CD8-positive, alpha-beta memory T cell (primary cell): ENCODE measurements around the gene PLPP2. TPM values are rescaled to one million over a fixed set of nuclear protein-coding genes. Genes with fewer than 3 reads are reported as not detected.

ENCODE experiments used
- CTCF ChIA-PET: fragments of 350-600 bp; sonication (Branson Sonifier 250); formaldehyde crosslinking; loops from one replicate; lab custom pipeline; 2021; ENCODE audit warnings: antibody characterized with exemption; lab: Charles Lee
- POLR2A ChIA-PET: fragments of 350-600 bp; sonication (Branson Sonifier 250); formaldehyde crosslinking; loops from one replicate; lab custom pipeline; 2021; ENCODE audit warnings: antibody characterized with exemption; lab: Charles Lee
- DNase-seq, 5 donors: peaks; one replicate each; pipeline versions ENCODE4 v3.0.0 to v3.0.0-alpha.2; 2020 to 2022; ENCODE audit warnings: mixed read lengths in 1 of 5
- H3K27ac ChIP-seq: one replicate; pipeline ENCODE4 v1.7.0; 2013; ENCODE audit warnings: low read depth, mild to moderate bottlenecking, low read length, moderate library complexity
- H3K27me3 ChIP-seq: 2 replicates; pipeline ENCODE4 v1.7.0; 2013; ENCODE audit warnings: low read length, mild to moderate bottlenecking; ENCODE audit not compliant: insufficient read depth, poor library complexity, severe bottlenecking
- H3K36me3 ChIP-seq: 2 replicates; pipeline ENCODE4 v1.7.0; 2013; ENCODE audit warnings: mild to moderate bottlenecking, low read length, moderate library complexity; ENCODE audit not compliant: insufficient read depth
- H3K4me1 ChIP-seq: 2 replicates; pipeline ENCODE4 v1.7.0; 2013; ENCODE audit warnings: mild to moderate bottlenecking, low read length, moderate library complexity; ENCODE audit not compliant: insufficient read depth
- H3K4me3 ChIP-seq: 2 replicates; pipeline ENCODE4 v1.7.0; 2013; ENCODE audit warnings: mild to moderate bottlenecking, low read length
- H3K9me3 ChIP-seq: 2 replicates; pipeline ENCODE4 v1.7.0; 2013; ENCODE audit warnings: mild to moderate bottlenecking, low read length
- H3K27ac Mint-ChIP-seq, 8 donors: one replicate each; pipeline ENCODE4 v1.8.0; 2020 to 2021; ENCODE audit warnings: mixed read lengths in 8 of 8, mild to moderate bottlenecking in 6 of 8, inconsistent platforms in 3 of 8, moderate library complexity in 3 of 8
- H3K27me3 Mint-ChIP-seq, 2 donors: one replicate each; pipeline ENCODE4 v1.8.0; 2020 to 2021; ENCODE audit warnings: mixed read lengths in 2 of 2, mild to moderate bottlenecking in 1 of 2, moderate library complexity in 1 of 2
- H3K36me3 Mint-ChIP-seq, 3 donors: one replicate each; pipeline ENCODE4 v1.8.0; 2020 to 2021; ENCODE audit warnings: mixed read lengths in 3 of 3, inconsistent platforms in 1 of 3, mild to moderate bottlenecking in 1 of 3
- H3K4me1 Mint-ChIP-seq, 3 donors: one replicate each; pipeline ENCODE4 v1.8.0; 2020 to 2021; ENCODE audit warnings: mixed read lengths in 3 of 3, inconsistent platforms in 1 of 3, mild to moderate bottlenecking in 1 of 3
- H3K4me3 Mint-ChIP-seq, 7 donors: one replicate each; pipeline ENCODE4 v1.8.0; 2020 to 2021; ENCODE audit warnings: mixed read lengths in 7 of 7, mild to moderate bottlenecking in 6 of 7, moderate library complexity in 4 of 7, inconsistent platforms in 2 of 7
- H3K9me3 Mint-ChIP-seq, 5 donors: one replicate each; pipeline ENCODE4 v1.8.0; 2020 to 2022; ENCODE audit warnings: mixed read lengths in 5 of 5, mild to moderate bottlenecking in 3 of 5, moderate library complexity in 2 of 5, inconsistent platforms in 1 of 5
- polyA plus RNA-seq: library from polyadenylated mRNA; unstranded; fragments of 300-500 nt; fragmentation: Illumina TruSeq; gene quantifications from one replicate; pipeline ENCODE4 v1.2.3, GENCODE V29; 2021
- total RNA-seq, 2 experiments: library from RNA; stranded (reverse); gene quantifications; one replicate each; pipeline ENCODE4 v1.2.3, GENCODE V29; 2021

Gene PLPP2
- total and polyA plus RNA-seq, 3 experiments from 2014 or later: 2.3 TPM; not detected in 2

- H3K36me3 Mint-ChIP-seq: peaks cover 25 to 58% (median 29%) of the 10 kb centered on the region in 3 donors
- Histone ChIP-seq H3K27ac (no peak overlapping the region), H3K4me3 (no peak overlapping the region), H3K9me3 (no peaks in the 10 kb centered on the region), H3K4me1 (no peaks in the 10 kb centered on the region), H3K27me3 (no peaks in the 10 kb centered on the region), H3K36me3 (peaks cover 32% of the 10 kb centered on the region)
- no peaks in the 10 kb centered on the region for H3K27me3 Mint-ChIP-seq
- DNase-seq: no peak
- H3K27ac Mint-ChIP-seq: no peak overlapping the region
- no peak overlapping the region for H3K4me3 Mint-ChIP-seq
- POLR2A ChIA-PET: no interaction called here
- CTCF ChIA-PET: no interaction called here
- H3K9me3 Mint-ChIP-seq: peaks cover 0 to 11% (median 7%) of the 10 kb centered on the region in 5 donors
- peaks cover 0 to 5% (median 0%) of the 10 kb centered on the region in 3 donors for H3K4me1 Mint-ChIP-seq
Measured at GRCh38 chr19:325173-325936, 34.2 kb upstream of the PLPP2 start.

GRCh38 chr19:324716-325115, 33.5 kb upstream of the PLPP2 start:
- H3K27ac ChIP-seq: no peak overlapping the region
- peaks cover 25 to 57% (median 31%) of the 10 kb centered on the region in 3 donors for H3K36me3 Mint-ChIP-seq
- POLR2A ChIA-PET: no interaction called here
- H3K27ac Mint-ChIP-seq: no peak overlapping the region
- H3K27me3 ChIP-seq: no peaks in the 10 kb centered on the region
- H3K9me3 ChIP-seq: no peaks in the 10 kb centered on the region
- CTCF ChIA-PET: no interaction called here
- peaks cover 32% of the 10 kb centered on the region for H3K36me3 ChIP-seq
- no peak overlapping the region for H3K4me3 ChIP-seq
- no peaks in the 10 kb centered on the region for H3K4me1 ChIP-seq
- no peaks in the 10 kb centered on the region for H3K27me3 Mint-ChIP-seq
- H3K9me3 Mint-ChIP-seq: peaks cover 0 to 11% (median 7%) of the 10 kb centered on the region in 5 donors
- no peak overlapping the region for H3K4me3 Mint-ChIP-seq
- H3K4me1 Mint-ChIP-seq: peaks cover 0 to 5% (median 0%) of the 10 kb centered on the region in 3 donors
- no peak for DNase-seq

- no peak overlapping the region for H3K27ac ChIP-seq
- CTCF ChIA-PET: no interaction called here
- Mint-ChIP-seq H3K4me1 (peaks cover 0 to 5% (median 4%) of the 10 kb centered on the region in 3 donors), H3K27ac (no peak overlapping the region), H3K36me3 (peaks cover 16 to 50% (median 27%) of the 10 kb centered on the region in 3 donors), H3K9me3 (peaks cover 0 to 4% (median 0%) of the 10 kb centered on the region in 5 donors), H3K4me3 (no peak overlapping the region), H3K27me3 (no peaks in the 10 kb centered on the region)
- H3K27me3 ChIP-seq: no peaks in the 10 kb centered on the region
- H3K4me1 ChIP-seq: no peaks in the 10 kb centered on the region
- no peak overlapping the region for H3K4me3 ChIP-seq
- no peaks in the 10 kb centered on the region for H3K9me3 ChIP-seq
- POLR2A ChIA-PET: no interaction called here
- H3K36me3 ChIP-seq: peaks cover 13% of the 10 kb centered on the region
- DNase-seq: no peak
Measured at GRCh38 chr19:322616-323015, 31.4 kb upstream of the PLPP2 start.

- H3K27ac Mint-ChIP-seq: no peak overlapping the region
- H3K36me3 Mint-ChIP-seq: peaks cover 22 to 60% (median 29%) of the 10 kb centered on the region in 3 donors
- peaks cover 0 to 4% (median 0%) of the 10 kb centered on the region in 5 donors for H3K9me3 Mint-ChIP-seq
- H3K27me3 Mint-ChIP-seq: no peaks in the 10 kb centered on the region
- no peaks in the 10 kb centered on the region for H3K27me3 ChIP-seq
- H3K4me1 ChIP-seq: no peaks in the 10 kb centered on the region
- ChIA-PET CTCF (no interaction called here), POLR2A (no interaction called here)
- peaks cover 20% of the 10 kb centered on the region for H3K36me3 ChIP-seq
- H3K27ac ChIP-seq: no peak overlapping the region
- H3K4me3 Mint-ChIP-seq: no peak overlapping the region
- no peak for DNase-seq
- H3K4me3 ChIP-seq: no peak overlapping the region
- H3K9me3 ChIP-seq: no peaks in the 10 kb centered on the region
- H3K4me1 Mint-ChIP-seq: peaks cover 4 to 11% (median 5%) of the 10 kb centered on the region in 3 donors
Measured at GRCh38 chr19:318509-318774, 27.2 kb upstream of the PLPP2 start.

GRCh38 chr19:317710-318508, 26.7 kb upstream of the PLPP2 start:
- ChIA-PET CTCF (interaction anchor here (0.7 kb wide), 1 partner anchor 193 kb away, joined by 3 read pairs; no protein-coding TSS in a partner anchor), POLR2A (no interaction called here)
- Histone ChIP-seq H3K27ac (no peak overlapping the region), H3K27me3 (no peaks in the 10 kb centered on the region), H3K9me3 (no peaks in the 10 kb centered on the region), H3K36me3 (peaks cover 18% of the 10 kb centered on the region), H3K4me3 (no peak overlapping the region), H3K4me1 (no peaks in the 10 kb centered on the region)
- no peak overlapping the region for H3K27ac Mint-ChIP-seq
- H3K9me3 Mint-ChIP-seq: peaks cover 0 to 4% (median 0%) of the 10 kb centered on the region in 5 donors
- no peak overlapping the region for H3K4me3 Mint-ChIP-seq
- peaks cover 22 to 62% (median 29%) of the 10 kb centered on the region in 3 donors for H3K36me3 Mint-ChIP-seq
- H3K27me3 Mint-ChIP-seq: no peaks in the 10 kb centered on the region
- peaks cover 4 to 11% (median 5%) of the 10 kb centered on the region in 3 donors for H3K4me1 Mint-ChIP-seq
- no peak for DNase-seq

GRCh38 chr19:315811-316210, 24.6 kb upstream of the PLPP2 start:
- no peak overlapping the region for H3K27ac ChIP-seq
- Mint-ChIP-seq H3K4me1 (peaks cover 4 to 8% (median 5%) of the 10 kb centered on the region in 3 donors), H3K27ac (no peak overlapping the region), H3K9me3 (peaks cover 0 to 4% (median 0%) of the 10 kb centered on the region in 5 donors), H3K4me3 (no peak overlapping the region), H3K36me3 (peaks cover 19 to 66% (median 26%) of the 10 kb centered on the region in 3 donors), H3K27me3 (no peaks in the 10 kb centered on the region)
- H3K4me1 ChIP-seq: no peaks in the 10 kb centered on the region
- H3K27me3 ChIP-seq: no peaks in the 10 kb centered on the region
- no peak overlapping the region for H3K4me3 ChIP-seq
- H3K9me3 ChIP-seq: no peaks in the 10 kb centered on the region
- DNase-seq: no peak
- POLR2A ChIA-PET: no interaction called here
- CTCF ChIA-PET: no interaction called here
- H3K36me3 ChIP-seq: peaks cover 16% of the 10 kb centered on the region

- CTCF ChIA-PET: no interaction called here
- Mint-ChIP-seq H3K4me3 (peak overlapping the region in 1 of 7 donors; percentile 63), H3K9me3 (peaks cover 0 to 4% (median 0%) of the 10 kb centered on the region in 5 donors), H3K4me1 (peaks cover 4 to 6% (median 5%) of the 10 kb centered on the region in 3 donors), H3K27me3 (no peaks in the 10 kb centered on the region), H3K36me3 (peaks cover 19 to 63% (median 19%) of the 10 kb centered on the region in 3 donors), H3K27ac (no peak overlapping the region)
- peaks cover 16% of the 10 kb centered on the region for H3K36me3 ChIP-seq
- DNase-seq: no peak
- no peak overlapping the region for H3K4me3 ChIP-seq
- H3K27me3 ChIP-seq: no peaks in the 10 kb centered on the region
- H3K27ac ChIP-seq: no peak overlapping the region
- no peaks in the 10 kb centered on the region for H3K9me3 ChIP-seq
- POLR2A ChIA-PET: no interaction called here
- H3K4me1 ChIP-seq: no peaks in the 10 kb centered on the region
Measured at GRCh38 chr19:313988-314815, 23.0 kb upstream of the PLPP2 start.
